NCI-H82 treated with DMSO at 0.1 percent for 48 hours (cell line): Measurements from ENCODE around the gene FGF8.

Experiments
- DNase-seq: peaks from one replicate; lab custom pipeline; 2025; ENCODE audit not compliant: unreplicated experiment; lab: John Stamatoyannopoulos, UW

Gene FGF8

DNA sequence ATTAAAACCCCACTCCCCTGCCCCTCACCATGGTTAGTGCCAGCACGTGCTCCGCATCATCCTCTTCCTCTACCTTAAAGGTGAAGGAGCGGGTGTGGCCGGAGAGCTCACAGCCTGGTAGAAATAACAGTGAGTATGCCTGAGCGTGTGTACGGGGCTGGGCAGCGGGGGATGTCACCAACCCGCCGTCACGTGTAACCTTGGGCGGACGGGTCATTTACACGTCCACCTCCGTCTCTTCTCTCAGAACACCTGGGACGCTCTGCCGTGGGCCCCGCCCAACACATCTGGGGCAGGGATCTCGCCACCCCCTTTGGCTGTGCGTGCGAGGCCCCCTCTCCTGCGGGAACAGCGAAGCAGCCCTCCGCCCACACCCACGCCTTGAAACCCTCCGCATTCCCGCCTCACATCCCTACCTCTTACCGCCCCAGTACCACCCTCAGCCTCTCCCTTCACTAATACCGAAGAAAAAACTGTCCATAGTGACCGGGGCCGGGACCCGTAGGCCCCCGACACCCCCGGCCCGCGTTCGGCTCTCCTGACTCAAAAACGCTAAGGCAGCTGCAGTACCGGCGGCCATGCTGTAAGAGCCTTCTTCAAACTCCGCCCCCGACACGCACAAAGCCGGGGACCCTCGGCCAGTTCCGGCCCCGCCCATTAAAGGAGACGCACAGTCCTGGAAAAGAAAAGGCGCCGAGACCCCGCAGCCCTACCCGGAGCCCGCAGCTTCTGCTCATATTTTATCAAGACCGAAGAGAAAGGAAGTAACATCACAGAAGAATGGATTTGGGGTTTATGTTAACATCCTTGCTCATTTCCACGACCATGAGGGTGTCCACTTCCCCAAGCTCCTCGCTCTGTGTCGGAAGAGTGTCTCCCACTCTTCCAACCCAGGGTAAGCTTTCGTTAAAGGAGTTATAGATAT, 7.2 kb upstream of the FGF8 start, which contains the start of gene NPM3:
TSS of gene NPM3 (minus strand) at position 636 of the 925 bp plus-strand sequence. CDS start at position 580, 56 bp downstream.
- peak; percentile 70 for DNase-seq

DNA sequence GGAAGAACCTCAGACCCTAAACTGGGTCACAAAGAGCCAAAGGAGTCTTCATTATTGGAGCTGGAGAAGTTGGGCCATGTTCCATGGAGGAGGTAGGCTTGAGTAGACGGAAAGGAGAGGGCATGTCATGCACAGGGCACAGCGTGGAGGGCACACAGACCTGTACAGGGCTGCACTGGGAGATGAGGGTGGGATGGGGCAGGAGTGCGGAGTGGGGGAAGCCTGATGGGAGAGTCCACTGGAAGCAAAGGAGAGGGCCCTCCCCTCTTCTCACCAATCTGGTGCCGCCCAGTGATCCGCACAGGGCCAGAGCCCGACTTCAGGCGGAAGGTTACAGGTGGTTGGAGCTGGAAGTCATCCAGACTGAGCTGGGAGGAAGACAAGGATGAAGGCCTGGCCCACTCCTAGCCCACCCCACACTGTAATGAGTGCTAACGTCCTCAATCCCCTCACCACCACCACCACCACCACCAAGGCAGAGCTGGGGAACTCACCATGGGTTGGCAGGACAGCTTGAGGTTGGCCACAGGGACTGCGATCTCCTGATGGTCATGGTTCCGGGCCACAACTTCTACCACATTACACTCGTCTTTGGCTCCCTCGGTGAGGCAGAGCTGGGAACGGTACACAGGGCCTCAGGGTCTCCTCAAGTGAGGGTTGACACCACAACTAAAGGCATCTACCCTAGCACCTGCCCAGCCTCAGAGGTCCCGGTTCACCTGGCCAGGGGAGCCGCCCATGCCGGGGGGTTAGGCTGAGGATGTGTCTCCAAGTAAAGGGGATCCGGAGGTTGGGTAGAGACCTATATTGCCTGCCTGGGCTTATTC, 6.3 kb upstream of the FGF8 start:
- DNase-seq: no peak

DNA sequence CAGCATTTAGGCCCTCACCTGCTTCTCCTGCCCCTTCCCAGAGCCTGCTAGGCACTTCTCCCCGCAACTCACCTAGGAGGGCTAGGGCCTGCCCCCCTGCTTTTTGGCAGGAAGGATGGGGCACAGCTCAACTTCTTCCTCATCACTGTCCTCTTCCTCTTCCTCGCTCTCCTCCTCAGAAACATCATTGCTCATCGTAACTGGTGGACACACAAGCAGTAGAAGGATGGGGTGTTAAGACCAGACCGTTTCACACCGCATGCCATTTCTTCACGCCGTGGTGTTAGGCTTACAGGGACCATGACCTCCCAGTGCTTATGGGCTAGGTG, 5.7 kb upstream of the FGF8 start:
- DNase-seq: no peak

DNA sequence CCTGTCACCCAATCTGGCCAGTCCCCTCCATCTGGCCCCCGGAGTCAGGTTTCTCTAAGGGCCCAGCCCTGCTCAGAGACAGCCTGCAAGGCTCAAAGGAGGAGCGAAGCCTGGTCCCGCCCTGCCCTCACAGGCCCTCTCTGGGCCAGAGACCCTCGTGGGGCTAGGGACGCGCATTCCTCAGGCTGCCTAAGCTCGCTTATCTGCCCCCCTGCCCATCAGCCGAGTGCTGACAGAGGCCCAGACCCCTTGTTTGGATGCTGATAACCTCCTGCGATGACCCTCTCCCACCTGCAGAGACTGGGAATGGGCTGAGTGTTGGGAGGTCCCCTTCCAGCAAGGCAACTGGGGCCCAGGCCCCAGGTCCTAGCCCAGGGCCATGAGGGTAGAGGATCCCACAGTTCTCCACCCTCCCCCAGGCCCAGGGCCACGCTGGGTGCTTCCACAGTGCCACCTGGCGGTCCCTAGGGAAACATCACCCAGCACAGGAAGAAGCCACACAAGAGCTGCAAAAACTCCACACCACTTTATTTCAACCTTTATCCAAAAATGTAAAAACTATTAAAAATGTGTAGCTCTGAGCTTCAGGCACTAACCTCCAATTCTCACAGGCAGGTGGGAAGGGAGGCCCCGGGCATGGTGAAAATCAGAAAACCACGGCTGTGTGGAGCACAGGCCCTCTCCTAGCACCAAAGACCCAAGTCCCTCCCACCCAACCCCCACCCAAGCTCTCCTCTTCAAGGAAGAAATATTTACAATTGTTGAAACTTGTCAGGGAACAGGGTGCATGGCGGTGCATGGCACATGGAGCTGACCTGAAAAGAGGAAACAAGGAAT, 5.1 kb upstream of the FGF8 start:
- DNase-seq: peak; percentile 23

DNA sequence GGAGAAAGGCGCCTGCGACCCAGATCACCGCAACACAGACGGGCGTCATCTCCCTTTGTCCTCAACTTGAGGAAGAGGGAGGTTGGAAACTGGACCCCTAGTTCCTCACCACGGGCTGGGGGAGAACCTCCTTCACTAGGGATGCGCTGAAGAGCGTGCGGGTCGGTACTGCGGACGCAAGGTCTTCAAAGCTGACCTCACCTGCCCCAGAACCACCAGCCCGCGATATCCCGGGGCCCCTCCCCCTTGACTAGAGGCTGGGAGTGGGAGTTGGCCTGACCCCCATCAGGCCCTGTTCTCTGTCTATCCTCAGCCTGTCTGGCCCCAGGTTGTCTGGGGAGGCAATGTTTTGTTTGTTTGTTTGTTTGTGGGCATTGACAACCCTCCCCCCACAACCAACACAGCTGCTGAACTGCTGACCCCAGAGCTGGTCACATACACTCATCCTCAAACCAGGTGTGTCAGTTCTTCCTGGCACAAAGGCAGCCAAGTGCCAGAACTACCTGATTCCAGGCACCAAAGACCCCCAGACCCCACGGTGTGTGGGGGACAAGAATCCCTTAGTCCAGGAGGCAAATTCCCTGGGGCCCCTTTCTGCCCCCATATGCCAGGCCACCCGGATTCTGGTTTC, 4.4 kb upstream of the FGF8 start:
- no peak for DNase-seq

DNA sequence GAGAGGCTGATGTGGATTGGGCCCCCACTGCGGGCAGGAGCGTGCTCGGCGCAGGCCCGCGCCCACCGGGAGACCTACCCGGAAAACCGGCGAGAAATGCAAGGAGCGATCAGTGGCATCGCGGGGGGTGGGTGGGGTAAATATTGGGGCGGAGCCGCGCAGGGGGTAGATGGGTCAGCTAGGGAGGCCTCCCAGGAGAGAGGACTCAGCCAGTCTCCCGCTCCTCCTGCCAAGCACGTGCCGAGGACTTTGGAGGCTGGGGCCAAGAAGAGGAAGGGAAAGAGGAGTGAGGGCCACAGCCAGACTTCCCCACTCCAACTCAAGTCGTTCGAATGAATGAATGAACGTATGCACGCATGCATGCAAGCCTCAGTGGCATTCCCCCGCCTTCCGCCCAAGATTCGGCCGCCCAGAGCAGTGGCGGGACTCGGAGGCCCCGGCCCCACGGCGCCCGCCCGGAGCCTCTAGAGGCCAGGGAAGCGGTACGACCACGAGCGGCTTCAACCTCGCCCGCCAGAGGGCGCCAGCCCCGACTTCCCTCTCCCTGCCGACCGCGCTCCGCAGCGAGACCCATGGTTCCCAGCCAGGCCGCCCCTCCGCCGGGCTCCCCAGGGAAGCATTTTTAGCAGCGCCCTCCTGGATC, 3.8 kb upstream of the FGF8 start:
- DNase-seq: no peak

DNA sequence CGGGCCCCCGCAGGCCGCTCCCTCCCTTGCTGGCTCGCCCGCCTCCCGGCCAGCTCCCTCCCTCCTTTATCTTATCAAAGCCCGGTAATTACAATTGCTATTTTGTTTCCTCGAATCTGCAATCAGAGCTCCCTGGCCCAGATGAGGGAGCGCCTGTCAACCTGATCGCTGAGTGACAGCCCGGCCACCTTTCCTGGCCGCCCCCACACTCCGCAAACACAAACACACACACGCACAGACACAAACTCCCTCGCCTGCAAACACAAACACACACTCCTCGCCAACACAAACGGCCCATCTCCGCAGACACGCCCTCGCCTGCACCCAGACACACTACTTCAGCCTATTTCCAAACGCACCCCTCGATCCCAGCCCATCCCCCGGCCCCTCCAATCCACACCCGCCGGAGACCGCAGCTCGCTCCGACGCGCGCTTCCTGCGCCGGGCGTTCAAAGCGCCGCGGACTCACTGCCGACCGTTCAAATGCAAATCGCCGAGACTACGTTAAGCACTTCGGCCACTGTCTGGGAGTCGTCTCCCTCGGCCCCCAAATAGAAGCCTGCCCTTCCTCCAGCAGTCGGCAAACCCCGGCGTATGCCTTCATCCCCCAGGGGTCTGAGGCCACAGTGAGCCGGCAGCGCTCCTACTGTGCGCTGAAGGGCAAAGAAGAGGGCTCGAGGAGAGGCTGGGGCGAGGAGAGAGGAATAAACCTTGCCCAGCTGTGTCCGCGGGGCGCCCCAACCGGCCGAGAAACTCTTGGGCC, 3.0 kb upstream of the FGF8 start:
- DNase-seq: no peak

DNA sequence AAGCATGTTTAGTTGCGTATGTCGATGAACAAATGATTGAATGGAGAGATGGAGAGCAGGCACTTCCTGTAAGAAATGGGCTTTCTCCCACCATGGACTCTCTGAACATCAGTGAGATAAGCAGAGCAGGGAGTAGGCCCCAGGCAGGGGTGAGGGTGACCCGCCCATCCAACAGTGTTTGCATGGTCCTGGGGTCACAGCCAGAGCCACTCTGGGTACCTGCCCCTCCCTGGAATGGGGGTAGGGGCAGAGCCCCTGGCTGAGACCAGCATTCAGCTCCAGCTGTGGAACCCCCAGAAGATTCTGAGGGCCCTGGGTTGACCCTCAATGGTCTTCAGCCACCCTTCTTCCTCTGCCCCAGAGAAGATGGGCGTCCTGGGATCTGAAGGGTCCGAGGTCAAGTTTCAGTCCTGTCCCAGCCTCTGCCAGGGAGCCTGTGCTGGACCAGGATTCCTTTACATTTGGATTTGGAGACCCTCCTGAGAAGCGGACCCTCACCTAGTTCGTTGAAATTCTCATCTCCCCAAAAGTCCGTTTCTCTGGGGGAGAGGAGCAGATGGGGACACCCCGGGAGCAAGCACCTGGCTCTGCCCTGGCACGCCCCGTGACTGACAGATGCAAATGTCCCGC, 2.4 kb upstream of the FGF8 start:
- DNase-seq: no peak

DNA sequence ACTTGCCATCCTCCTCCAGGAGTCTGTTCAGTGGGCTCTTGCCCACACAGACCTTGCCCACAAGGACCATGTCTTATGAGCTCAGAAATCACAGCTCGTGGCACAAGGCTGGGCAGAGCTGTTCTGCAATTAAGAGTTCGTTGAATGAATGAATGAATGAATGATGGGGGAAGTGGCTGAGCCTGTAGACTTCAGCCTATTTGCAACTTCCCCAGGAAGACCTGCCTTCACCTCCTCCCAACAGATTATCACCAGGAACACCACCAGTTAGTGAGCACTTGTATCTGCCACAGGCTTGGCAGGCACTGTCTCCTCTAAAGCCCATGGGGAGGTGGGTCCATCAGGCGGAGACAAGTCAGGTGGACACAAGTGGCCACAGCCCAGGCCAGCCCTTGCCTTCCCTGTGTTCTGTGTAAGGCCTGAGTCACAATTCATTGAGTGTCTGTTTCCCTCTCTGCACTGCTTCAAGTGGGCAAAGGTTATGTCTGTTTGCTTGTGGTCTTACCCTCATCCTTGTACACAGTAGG, 1.8 kb upstream of the FGF8 start:
- DNase-seq: no peak

DNA sequence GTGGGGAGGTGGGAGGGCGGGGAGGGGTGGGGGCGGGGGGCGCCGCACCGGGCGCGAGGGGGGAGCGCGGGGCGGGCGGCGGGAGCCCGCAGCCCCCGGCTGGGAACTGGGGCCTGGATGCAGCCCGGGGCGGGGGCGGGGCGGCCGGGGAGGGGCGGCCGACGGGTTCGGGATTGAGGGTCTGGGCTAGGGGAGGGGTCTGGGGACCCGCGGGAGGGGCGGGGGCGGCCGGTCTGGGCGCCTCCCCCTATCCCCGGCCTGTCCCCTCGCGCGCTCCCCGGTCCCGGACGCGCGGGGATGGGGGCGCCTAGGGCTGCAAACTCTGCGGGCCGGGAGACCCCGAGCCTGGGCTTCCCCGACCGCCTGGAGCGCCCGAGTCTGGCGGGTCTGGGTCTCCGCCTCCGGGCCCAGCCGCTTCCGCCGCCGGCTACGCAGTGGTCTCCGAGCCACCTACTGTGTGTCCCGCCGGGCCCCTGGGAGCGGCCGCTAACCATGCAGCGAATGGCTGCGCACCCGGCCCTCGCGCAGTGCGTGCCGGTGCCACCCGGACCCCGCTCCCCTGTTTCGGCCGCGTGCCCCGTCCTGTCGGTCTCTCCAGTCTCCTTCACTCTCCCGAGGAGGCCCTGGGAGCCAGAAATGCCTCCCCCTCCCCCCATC, 375 bp upstream of the FGF8 start:
- DNase-seq: no peak

DNA sequence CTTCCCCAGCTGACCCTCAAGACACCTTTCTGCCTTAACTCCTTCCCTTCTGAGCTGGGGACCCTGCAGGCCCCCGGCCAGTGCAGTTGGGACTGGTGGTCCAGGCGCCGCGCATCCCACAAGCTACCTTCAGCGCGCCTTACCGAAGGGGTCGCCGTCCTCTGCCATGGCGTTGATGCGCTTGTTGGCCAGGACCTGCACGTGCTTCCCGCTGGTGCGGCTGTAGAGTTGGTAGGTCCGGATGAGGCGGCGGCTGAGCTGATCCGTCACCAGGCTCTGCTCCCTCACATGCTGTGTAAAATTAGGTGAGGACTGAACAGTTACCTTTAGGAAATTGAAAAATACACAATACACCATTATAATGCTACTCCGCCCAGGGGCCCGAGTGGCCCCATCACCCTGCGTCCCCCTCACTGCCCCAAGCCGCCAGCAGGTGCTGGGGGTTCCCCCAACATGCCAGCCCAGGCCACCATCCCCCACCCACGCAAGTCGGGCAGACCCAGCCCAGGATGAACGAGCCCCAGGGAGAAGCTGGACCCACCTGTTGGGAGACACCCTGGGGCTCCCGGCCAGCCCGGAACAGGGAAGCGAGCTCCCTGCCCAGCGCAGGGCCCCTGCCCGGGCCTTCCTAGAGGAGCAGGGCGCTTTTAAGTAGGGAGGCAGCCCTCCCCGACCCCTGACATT, 1.2 kb downstream of the FGF8 start:
- no peak for DNase-seq

DNA sequence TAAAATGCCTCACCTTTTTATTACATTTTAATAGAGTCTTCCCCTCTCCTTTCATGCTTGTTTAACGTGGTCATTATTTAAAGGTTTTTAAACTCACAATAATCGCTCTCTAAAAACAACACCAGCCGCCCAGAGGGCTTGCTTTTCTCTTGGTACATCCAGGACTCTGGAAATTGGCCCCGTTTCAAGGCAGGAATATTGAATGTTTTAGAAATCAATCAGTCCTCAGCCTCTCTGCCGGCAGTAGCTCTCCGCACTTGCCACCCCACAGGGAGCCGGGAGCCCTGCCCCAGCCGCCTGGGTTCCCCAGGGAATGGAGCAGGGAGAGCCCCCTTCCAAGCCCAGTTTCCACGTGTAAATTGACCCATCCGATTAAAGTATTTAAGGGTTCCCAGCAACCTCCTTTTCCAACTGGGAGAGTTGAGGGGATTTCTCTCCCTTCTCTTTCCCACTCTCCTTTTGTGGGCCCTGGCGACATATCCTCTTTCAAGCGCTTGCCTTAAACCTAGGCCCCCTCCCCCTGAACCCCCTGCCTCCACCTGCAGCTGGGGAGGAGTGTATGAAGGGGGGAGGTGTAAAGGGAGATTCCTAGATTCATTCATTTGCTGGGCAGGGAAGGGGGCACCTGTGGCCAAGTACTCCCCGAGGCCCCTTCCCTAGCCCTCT, 1.9 kb downstream of the FGF8 start:
- DNase-seq: no peak

DNA sequence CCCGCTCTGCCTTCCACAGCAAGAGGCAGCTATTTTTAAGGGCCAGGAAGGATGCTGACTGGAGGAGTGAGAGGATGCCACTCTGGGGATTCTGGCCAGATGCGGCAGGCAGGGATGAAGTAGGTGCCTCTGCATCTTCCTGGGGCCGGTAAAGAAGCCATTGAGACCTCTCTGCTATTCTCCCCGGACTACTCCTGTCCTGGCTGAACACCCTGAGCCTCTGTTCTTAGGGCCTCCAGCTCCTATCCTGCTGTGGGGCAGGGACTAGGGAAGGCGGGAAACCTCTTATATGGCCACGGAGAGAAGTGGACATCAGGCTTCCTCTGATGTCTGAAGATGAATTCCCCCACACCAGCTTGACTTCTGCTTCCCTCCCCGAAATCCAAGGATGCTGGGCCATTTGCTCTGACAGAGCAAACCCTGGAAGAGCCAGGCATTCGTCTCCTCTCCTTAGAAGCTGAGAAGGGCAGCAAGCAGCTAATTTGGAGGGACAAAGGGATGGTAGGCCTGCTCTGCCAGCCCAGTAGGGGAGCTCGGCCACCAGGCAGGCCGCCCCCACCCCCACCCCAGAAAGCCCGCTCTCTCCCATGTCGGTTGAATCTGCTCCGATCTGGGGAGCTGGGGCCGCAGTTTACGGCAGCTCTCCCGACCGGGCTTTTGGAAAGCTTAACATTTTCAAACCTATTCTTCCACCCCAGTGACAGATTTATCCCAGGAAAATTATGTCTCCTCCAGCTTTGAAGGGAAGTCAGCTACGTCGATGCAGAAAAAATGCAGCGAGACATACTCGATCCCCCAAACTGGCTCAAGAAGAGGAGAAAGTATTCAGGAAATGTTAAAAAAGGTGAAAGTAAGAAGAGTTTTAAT, 2.8 kb downstream of the FGF8 start:
- no peak for DNase-seq

DNA sequence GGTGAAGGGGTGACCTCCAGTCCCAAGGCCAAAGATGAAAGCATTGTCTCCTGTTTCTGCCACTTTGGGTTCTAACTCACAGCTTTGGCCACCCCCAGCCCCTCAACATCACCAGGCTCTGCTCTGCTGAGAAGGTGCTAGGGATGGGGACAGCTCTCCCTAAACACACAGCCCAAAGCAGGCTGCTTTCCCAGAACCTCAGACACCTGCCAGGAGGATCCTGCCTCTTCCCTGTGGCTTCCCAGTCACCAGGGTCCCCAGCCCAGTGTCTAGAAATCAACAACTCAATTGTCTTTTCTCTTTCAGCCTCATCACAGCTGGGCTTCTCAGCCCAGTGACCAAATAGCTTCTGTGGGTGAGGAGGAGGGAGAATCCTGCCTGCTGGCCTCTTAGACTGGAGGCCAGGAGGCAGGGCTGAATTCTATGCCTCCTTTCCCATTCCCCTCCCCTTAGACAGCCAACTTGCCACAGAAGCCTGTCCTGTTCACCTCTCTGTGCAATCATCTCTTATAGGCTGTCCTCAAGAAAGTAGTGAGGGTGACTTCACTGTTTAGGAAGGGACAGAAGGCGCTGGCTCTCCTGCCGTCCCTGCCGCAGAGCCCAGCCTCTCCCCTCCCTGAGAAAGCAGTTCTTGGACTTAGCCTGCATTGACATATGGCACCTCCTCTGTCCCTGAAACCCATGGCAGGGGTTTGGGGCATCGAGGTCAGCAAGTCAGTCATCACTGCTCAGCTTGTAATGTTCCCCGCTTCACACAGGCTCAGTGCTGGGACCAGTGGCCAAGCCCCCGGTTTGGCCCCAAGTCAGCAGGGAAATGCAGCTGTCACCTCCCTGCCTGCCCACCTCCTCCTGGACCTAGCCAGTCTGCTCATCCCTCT, 3.7 kb downstream of the FGF8 start:
- no peak for DNase-seq

DNA sequence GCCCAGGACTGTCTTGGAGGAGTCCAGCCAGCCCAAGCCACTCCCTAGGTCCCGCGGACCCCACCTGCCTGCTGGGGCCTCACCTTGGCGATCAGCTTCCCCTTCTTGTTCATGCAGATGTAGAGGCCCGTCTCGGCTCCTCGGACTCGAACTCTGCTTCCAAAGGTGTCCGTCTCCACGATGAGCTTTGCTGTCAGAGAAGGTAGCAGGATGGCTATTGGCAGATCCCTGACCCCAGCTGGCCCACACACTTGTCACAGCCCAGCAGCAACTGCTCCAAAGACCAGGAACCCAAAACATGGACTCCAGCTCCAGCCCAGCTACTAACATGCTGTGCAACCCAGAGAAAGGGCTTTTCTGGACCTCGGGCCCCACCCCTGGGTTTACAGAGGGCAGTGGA, 4.5 kb downstream of the FGF8 start:
- no peak for DNase-seq
